GM21529 (cell line): Measurements from ENCODE around the gene PTPN20.

Experiments
- ATAC-seq: cut with Tn5 transposase; IDR thresholded peaks from one replicate; pipeline ENCODE4 v1.9.1; 2021; ENCODE audit not compliant: unreplicated experiment

The PTPN20 gene

GRCh38 chr10:47033541-47034270 lies 122.5 kb downstream of the PTPN20 start:
- ATAC-seq: no peak

- no peak for ATAC-seq
Measured at GRCh38 chr10:47034441-47035051, 123.3 kb downstream of the PTPN20 start.

DNA sequence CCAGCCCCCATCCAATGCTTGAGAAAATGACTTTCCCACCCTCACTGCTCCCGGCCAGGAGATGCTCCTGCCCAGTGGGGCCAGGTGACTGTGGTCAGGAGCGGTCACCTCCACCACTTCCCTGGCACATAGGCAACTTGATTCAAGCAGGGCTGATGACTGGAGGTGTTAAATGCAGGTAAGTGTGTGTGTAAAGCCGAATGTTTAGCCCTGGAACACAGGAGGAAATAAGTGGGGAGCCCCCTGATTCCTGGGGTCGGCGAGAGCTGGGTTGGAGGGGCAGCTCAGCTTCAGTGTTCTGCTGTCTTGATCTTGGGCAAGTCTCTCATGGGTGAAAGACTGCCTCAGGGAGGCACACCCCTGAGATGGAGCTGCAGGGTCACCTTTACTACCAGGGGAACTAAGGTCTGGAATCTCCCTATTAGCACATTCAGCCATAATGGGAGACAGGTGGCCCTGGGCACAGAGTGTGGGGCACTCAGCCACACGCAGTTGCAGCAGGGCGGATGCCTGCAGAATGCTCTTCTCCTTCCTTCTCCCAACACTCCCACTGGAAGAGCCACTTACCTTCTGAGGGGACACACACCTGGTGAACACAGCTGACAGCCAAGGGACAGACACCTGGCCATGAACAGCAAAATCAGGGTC lies 124.1 kb downstream of the PTPN20 start:
- no peak for ATAC-seq

DNA sequence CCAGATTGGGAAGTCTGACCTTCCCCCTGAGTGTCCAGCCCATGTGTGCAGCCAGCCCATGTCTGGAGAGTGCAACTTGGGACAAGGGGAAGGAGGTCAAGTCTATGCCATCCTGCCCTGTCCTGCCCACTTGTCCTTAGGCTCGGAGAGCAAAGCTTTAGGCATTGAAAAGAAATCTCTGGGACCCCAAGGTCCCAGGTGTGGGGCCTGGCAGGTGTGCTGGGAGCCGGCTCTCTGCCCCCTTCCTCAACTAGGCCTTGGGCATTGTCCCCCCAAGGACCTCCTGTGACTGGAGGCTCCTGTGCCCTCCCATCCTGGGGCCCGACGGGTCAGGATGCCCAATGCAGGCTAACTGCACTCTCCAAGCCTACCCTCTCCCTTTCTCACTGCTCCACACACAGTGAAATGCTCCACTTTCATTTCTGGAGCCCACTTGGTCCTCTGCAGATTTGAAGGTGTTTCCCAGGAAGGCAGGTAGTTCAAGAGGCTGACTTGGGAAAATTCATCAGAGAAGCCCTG lies 124.7 kb downstream of the PTPN20 start:
- ATAC-seq: no peak

DNA sequence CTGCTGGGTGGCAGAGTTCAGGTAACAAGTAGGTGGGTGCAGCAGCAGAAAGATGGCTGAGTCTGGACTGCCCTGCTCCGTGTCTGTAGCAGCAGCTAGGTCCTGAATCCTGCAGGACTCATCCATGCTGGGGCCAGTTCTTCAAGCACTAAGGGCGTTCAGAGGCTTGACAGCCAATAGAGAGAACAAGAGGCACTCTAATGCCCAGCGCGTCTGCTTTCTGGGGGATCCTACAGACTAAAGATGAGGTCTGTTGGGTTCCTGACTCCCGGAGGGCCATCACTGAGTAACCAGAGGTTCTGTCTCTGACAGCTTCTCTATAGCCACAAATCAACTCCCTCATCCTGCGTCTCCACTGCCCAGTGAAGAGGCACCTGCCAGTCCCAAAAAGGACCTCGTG lies 125.5 kb downstream of the PTPN20 start:
- ATAC-seq: no peak

GRCh38 chr10:47037654-47038425 lies 126.6 kb downstream of the PTPN20 start:
- ATAC-seq: no peak

GRCh38 chr10:47038881-47039561 lies 127.8 kb downstream of the PTPN20 start:
- ATAC-seq: no peak

GRCh38 chr10:47039562-47039913 lies 128.3 kb downstream of the PTPN20 start:
- ATAC-seq: no peak

GRCh38 chr10:47040041-47040491 lies 128.8 kb downstream of the PTPN20 start:
- ATAC-seq: no peak

GRCh38 chr10:47040681-47041080 lies 129.5 kb downstream of the PTPN20 start:
- ATAC-seq: no peak

- ATAC-seq: no peak
Measured at GRCh38 chr10:47041396-47042198, 130.4 kb downstream of the PTPN20 start.

- no peak for ATAC-seq
Measured at GRCh38 chr10:47042199-47042473, 130.9 kb downstream of the PTPN20 start.

- ATAC-seq: no peak
Measured at GRCh38 chr10:47042780-47043750, 131.8 kb downstream of the PTPN20 start.

- ATAC-seq: no peak
Measured at GRCh38 chr10:47043928-47044538, 132.8 kb downstream of the PTPN20 start.

DNA sequence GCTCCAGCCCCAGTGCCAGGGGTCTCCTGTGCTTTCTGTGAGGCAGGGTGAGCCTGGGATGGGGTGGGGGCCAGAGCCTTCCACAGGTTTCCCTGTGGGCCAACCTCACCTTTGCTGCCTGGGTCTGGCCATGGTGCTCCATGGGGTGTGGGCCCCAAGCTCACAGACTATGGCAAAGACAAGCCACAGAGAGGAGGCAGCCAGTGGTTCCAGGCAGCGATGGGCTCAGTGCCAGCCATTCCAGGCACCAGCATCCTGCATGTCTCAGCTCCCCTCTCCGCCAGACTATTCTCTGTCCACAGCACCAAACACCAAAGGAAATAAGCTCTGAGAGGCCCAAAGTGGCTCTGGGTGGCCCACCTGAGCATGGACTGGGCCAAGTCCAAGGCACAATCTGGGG lies 133.5 kb downstream of the PTPN20 start:
- ATAC-seq: no peak

DNA sequence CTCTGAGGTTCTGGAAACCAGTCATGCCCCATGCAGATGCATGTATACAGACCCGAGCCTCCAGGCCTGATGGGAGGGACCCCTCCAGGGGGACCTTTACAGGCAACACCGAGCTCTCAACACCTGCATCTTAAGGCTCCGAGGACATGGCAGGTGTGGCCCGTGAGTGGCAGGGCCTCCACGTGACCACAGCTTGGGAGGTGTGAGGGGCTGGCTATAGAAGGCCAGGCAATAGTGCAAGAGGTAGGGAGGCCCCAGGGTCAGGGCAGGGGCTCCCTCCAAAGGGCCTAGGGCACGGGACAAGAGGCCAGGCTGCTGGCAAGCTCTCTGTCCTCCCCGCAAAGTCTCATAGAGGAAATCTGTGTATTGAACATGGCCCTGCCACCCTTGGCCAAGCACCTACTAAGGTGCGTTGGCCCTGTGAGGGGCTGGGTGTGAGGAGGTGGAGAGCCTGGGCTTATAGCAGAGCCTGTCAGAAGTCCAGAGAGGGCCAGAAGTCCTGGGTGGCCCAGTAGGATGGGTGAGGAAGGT lies 134.2 kb downstream of the PTPN20 start:
- ATAC-seq: no peak

DNA sequence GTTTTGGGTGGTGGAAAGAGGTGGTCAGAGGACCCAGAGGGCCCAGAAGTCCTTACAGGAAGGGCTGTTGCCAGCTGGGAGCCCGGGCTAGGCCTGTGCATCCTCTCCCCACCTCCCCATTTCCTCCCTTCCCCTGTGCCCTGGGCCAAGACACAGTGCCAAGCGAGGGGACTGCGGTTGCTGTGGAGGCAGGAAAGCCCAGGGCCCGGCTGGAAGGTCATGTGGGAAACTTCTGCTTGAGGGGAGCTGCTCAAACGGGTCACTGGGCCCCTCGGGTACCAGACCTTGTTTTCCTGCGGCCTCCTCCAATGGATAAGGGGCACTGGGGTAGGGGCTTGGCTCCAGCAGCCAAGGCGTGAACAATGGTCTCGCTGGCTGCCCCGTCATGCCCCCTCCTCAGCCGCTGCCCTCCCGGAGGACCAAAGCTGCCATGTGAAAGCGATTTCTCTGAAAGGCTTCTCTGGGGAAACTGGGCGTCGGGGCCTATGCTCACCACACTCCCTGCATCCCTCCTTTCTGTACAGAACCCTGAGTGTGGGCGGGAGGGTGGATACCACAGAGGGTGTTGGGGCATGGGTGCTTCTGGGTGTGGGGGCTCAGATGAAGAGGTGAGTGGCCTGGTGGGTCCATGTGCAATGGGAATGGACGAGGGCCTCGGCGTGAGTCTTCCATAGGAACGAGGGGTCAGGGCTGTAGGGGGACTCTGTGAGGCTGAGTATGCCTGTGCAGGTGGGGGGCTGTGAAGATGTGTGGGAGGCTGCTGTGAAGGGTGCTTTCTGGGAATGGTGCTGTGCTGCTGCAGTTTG lies 135.3 kb downstream of the PTPN20 start:
- ATAC-seq: no peak

DNA sequence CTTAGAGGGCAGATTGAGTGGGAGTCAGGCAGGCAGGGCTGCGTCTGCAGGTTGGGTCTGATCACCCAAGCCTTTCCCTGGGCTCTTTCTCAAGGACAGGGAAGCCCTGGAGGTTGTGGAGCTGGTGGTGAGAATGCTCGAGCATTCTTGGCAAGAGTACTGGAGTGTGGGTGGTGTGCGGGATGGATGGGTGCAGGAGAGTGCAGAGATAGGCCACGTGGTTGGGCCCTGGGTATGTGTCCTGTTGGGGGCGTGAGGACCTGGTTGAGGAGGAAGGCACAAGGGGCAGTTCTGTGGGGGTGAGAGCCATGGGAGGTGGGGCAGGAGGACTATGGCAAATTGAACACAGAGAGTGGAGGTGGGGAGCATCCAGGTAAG lies 135.9 kb downstream of the PTPN20 start:
- no peak for ATAC-seq
